Astrocyte (in vitro differentiated cells and primary cell): Measurements from ENCODE around the gene TRIM9. TPM values are rescaled to one million over a fixed set of nuclear protein-coding genes. Genes with fewer than 3 reads are reported as not detected.

ENCODE experiments used
- DNase-seq: peaks from one replicate; pipeline ENCODE4 v3.0.0-alpha.2; 2010; ENCODE audit warnings: low read depth
- FAIRE-seq: peaks from 2 replicates; lab custom pipeline; 2011; peaks lifted over from hg19 to GRCh38; lab: Jason Lieb, UNC
- H2AFZ ChIP-seq: 2 replicates; pipeline ENCODE4 v1.6.0; 2012; ENCODE audit warnings: low read depth, low read length, inconsistent platforms
- H3K27ac ChIP-seq: 2 replicates; pipeline ENCODE4 v1.5.1; 2011; ENCODE audit warnings: low read depth, low read length, inconsistent platforms
- H3K27me3 ChIP-seq: 2 replicates; pipeline ENCODE4 v1.6.0; 2011; ENCODE audit warnings: low read length, inconsistent platforms; ENCODE audit not compliant: insufficient read depth
- H3K36me3 ChIP-seq: 2 replicates; pipeline ENCODE4 v1.5.1; 2011; ENCODE audit warnings: low read length, inconsistent platforms; ENCODE audit not compliant: insufficient read depth
- H3K4me1 ChIP-seq: 2 replicates; pipeline ENCODE4 v1.5.1; 2011; ENCODE audit warnings: low read length, inconsistent platforms; ENCODE audit not compliant: insufficient read depth
- H3K4me2 ChIP-seq: 2 replicates; pipeline ENCODE4 v1.6.0; 2012; ENCODE audit warnings: low read length, inconsistent platforms
- H3K4me3 ChIP-seq: 2 replicates; pipeline ENCODE4 v1.5.1; 2011; ENCODE audit warnings: low read depth, mild to moderate bottlenecking, low read length, inconsistent platforms; ENCODE audit not compliant: insufficient read depth
- H3K79me2 ChIP-seq: 2 replicates; pipeline ENCODE4 v1.6.0; 2012; ENCODE audit warnings: mild to moderate bottlenecking, low read length, inconsistent platforms; ENCODE audit not compliant: insufficient read depth
- H3K9ac ChIP-seq: 2 replicates; pipeline ENCODE4 v1.6.0; 2012; ENCODE audit warnings: mild to moderate bottlenecking, low read length, inconsistent platforms
- H3K9me3 ChIP-seq: 2 replicates; pipeline ENCODE4 v1.5.1; 2012; ENCODE audit warnings: low read depth, mild to moderate bottlenecking, low read length, inconsistent platforms; ENCODE audit not compliant: insufficient read depth
- H4K20me1 ChIP-seq: 2 replicates; pipeline ENCODE4 v1.6.0; 2012; ENCODE audit warnings: low read length, inconsistent platforms; ENCODE audit not compliant: insufficient read depth
- H3K27ac Mint-ChIP-seq: one replicate; pipeline ENCODE4 v1.8.0; 2021; ENCODE audit warnings: mild to moderate bottlenecking, mixed read lengths; ENCODE audit not compliant: unreplicated experiment
- H3K27me3 Mint-ChIP-seq: one replicate; pipeline ENCODE4 v1.8.0; 2021; ENCODE audit warnings: low read depth, mixed read lengths; ENCODE audit not compliant: unreplicated experiment
- H3K36me3 Mint-ChIP-seq: one replicate; pipeline ENCODE4 v1.8.0; 2021; ENCODE audit warnings: low read depth, mixed read lengths; ENCODE audit not compliant: unreplicated experiment
- H3K4me1 Mint-ChIP-seq: one replicate; pipeline ENCODE4 v1.8.0; 2021; ENCODE audit warnings: low read depth, mixed read lengths; ENCODE audit not compliant: unreplicated experiment
- H3K4me3 Mint-ChIP-seq: one replicate; pipeline ENCODE4 v1.8.0; 2021; ENCODE audit warnings: mild to moderate bottlenecking, moderate library complexity, mixed read lengths; ENCODE audit not compliant: unreplicated experiment
- H3K9me3 Mint-ChIP-seq: one replicate; pipeline ENCODE4 v1.8.0; 2021; ENCODE audit warnings: mild to moderate bottlenecking, mixed read lengths; ENCODE audit not compliant: unreplicated experiment
- EZH2 ChIP-seq: IDR thresholded peaks from 2 replicates; pipeline ENCODE4 v1.6.1; 2012; ENCODE audit warnings: mild to moderate bottlenecking, low read length, inconsistent platforms; ENCODE audit not compliant: insufficient read depth
- total RNA-seq: library from RNA; stranded (reverse); gene quantifications from 2 replicates; pipeline ENCODE4 v1.2.1, GENCODE V29; 2021
- TF ChIP-seq, protein P1 (sequence below): IDR thresholded peaks from 2 replicates; pipeline ENCODE4 v1.5.1; 2011; ENCODE audit warnings: low read depth, mild to moderate bottlenecking, inconsistent platforms, low read length, moderate library complexity; ENCODE audit not compliant: insufficient read depth

Gene TRIM9
- total RNA-seq, 1 donor from 2014 or later: 4.7 TPM

DNA sequence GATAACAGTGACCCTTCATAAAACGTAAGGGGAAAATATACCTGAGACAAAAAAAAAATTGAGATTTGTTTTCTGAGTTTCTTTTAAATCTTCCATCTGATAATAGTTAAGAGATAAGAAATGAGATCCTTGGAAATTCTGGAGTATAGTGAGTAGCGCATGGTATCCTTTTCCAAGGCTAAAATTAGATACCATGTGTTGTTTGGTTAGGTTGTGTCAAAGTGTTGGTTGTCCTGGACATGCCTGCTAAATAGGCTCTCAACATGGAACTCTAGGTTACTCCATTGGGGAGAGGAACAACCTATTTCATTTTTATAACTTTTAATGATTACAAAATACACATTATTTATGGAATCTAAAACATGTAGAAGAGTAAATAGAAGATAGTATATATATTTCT, 165.4 kb downstream of the TRIM9 start:
- H3K27ac Mint-ChIP-seq: no peak overlapping the region
- FAIRE-seq: no peak

DNA sequence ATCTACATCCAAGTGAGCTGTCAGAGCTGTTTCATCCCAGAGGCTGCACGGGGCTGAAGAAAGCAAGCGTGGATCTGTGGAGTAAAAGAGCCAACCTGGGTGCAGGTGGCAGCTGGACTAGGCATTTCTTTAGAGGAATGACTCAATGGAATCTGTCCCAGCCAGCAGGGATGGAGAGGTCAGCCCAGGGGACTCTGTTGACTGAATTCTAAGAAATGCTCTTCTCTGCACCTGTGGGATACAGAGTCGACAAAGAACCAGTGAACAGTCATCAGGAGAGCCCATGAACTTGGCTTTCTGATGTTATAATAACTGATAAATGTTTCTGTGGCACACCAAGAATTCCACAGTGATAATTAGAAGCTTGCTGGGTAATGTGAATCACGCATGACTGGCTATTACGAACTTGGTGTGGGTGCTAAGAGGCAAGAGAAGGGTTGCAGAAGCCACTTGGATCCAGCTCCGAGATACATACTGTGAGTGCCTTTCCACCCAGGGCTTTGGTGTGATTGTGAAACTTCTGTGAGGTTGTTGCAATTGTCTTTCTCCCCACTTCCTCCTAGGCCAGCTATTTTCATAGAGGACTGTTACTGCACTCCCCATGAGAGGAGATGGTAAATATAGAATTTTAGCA, 166.8 kb downstream of the TRIM9 start:
- Histone ChIP-seq H3K9me3 (no peaks in the 10 kb centered on the region), H3K4me3 (no peak overlapping the region), H3K27me3 (no peaks in the 10 kb centered on the region), H3K79me2 (no peaks in the 10 kb centered on the region), H2AFZ (no peak overlapping the region), H3K4me1 (peaks cover 4% of the 10 kb centered on the region), H4K20me1 (no peaks in the 10 kb centered on the region), H3K27ac (no peak overlapping the region), H3K36me3 (no peaks in the 10 kb centered on the region), H3K4me2 (no peak overlapping the region), H3K9ac (no peak overlapping the region)
- H3K4me1 Mint-ChIP-seq: peaks cover 2% of the 10 kb centered on the region
- peaks cover 29% of the 10 kb centered on the region for H3K36me3 Mint-ChIP-seq
- peak; percentile 32 for FAIRE-seq
- TF ChIP-seq EZH2: no peak
- TF ChIP-seq, protein P1, sequence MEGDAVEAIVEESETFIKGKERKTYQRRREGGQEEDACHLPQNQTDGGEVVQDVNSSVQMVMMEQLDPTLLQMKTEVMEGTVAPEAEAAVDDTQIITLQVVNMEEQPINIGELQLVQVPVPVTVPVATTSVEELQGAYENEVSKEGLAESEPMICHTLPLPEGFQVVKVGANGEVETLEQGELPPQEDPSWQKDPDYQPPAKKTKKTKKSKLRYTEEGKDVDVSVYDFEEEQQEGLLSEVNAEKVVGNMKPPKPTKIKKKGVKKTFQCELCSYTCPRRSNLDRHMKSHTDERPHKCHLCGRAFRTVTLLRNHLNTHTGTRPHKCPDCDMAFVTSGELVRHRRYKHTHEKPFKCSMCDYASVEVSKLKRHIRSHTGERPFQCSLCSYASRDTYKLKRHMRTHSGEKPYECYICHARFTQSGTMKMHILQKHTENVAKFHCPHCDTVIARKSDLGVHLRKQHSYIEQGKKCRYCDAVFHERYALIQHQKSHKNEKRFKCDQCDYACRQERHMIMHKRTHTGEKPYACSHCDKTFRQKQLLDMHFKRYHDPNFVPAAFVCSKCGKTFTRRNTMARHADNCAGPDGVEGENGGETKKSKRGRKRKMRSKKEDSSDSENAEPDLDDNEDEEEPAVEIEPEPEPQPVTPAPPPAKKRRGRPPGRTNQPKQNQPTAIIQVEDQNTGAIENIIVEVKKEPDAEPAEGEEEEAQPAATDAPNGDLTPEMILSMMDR: no peak
- no peak overlapping the region for H3K4me3 Mint-ChIP-seq
- H3K27ac Mint-ChIP-seq: no peak overlapping the region
- no peaks in the 10 kb centered on the region for H3K27me3 Mint-ChIP-seq
- H3K9me3 Mint-ChIP-seq: no peaks in the 10 kb centered on the region
- DNase-seq: peak; percentile 98

More for the DNA sequence above, 165.4 kb downstream of the TRIM9 start:
- no peak for DNase-seq
- Histone ChIP-seq H3K27me3 (no peaks in the 10 kb centered on the region), H3K27ac (no peak overlapping the region), H3K9me3 (no peaks in the 10 kb centered on the region), H3K4me3 (no peak overlapping the region), H3K4me1 (peaks cover 6% of the 10 kb centered on the region), H3K9ac (no peak overlapping the region), H3K4me2 (no peak overlapping the region), H3K36me3 (no peaks in the 10 kb centered on the region), H4K20me1 (no peaks in the 10 kb centered on the region), H2AFZ (no peak overlapping the region), H3K79me2 (no peaks in the 10 kb centered on the region)
- Mint-ChIP-seq H3K36me3 (peaks cover 29% of the 10 kb centered on the region), H3K4me1 (peaks cover 3% of the 10 kb centered on the region), H3K27me3 (no peaks in the 10 kb centered on the region), H3K4me3 (no peak overlapping the region), H3K9me3 (no peaks in the 10 kb centered on the region)
- TF ChIP-seq, protein P1: no peak

DNA sequence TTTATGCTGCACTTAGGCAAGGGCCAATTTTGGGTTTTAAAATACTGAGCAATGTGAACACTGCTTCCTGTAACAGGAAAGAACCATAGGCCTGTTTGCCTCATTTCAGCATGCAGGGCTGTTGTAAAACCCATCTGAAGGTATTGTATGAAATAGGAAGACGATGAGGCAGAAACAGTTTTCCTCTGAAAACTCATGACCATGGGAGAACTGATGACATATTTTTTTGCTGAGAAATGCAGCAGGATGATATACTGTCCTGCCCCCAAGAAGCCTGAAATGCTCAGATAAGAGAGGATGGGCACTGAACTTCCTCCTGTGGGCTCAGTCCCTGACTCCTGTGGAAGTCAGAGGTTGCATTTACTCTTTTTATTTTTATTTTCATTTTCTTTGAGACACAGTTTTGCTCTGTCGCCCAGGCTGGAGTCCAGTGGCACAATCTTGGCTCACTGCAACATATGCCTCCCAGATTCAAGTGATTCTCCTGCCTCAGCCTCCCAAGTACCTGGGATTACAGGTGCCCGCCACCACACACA, 168.0 kb downstream of the TRIM9 start:
- no peak overlapping the region for H2AFZ ChIP-seq
- no peak overlapping the region for H3K27ac ChIP-seq
- no peaks in the 10 kb centered on the region for H3K27me3 ChIP-seq
- H3K9ac ChIP-seq: no peak overlapping the region
- Mint-ChIP-seq H3K9me3 (no peaks in the 10 kb centered on the region), H3K36me3 (peaks cover 29% of the 10 kb centered on the region), H3K27me3 (no peaks in the 10 kb centered on the region), H3K27ac (peak overlapping the region; percentile 69), H3K4me1 (peaks cover 2% of the 10 kb centered on the region), H3K4me3 (no peak overlapping the region)
- no peaks in the 10 kb centered on the region for H4K20me1 ChIP-seq
- FAIRE-seq (no peak), DNase-seq (no peak)
- H3K4me2 ChIP-seq: no peak overlapping the region
- no peaks in the 10 kb centered on the region for H3K36me3 ChIP-seq
- H3K4me1 ChIP-seq: no peaks in the 10 kb centered on the region
- no peaks in the 10 kb centered on the region for H3K9me3 ChIP-seq
- TF ChIP-seq EZH2: no peak
- TF ChIP-seq, protein P1: no peak
- no peak overlapping the region for H3K4me3 ChIP-seq
- H3K79me2 ChIP-seq: no peaks in the 10 kb centered on the region
